ENCODE data around the gene NTHL1. TPM values are rescaled to one million over a fixed set of nuclear protein-coding genes. Genes with fewer than 3 reads are reported as not detected.
A peak's percentile ranks its signal among the peaks of the same experiment; 100 is the strongest.

The NTHL1 gene
- total and polyA plus RNA-seq, 2 of the 13 experiments (the other 11 are each of a cell fraction or from before 2014, with no cell fraction given) = 47.5 to 64.9 TPM

GRCh38 chr16:2046893-2047329 lies 723 bp downstream of the NTHL1 start (continued):
- TF ChIP-seq, protein P1, sequence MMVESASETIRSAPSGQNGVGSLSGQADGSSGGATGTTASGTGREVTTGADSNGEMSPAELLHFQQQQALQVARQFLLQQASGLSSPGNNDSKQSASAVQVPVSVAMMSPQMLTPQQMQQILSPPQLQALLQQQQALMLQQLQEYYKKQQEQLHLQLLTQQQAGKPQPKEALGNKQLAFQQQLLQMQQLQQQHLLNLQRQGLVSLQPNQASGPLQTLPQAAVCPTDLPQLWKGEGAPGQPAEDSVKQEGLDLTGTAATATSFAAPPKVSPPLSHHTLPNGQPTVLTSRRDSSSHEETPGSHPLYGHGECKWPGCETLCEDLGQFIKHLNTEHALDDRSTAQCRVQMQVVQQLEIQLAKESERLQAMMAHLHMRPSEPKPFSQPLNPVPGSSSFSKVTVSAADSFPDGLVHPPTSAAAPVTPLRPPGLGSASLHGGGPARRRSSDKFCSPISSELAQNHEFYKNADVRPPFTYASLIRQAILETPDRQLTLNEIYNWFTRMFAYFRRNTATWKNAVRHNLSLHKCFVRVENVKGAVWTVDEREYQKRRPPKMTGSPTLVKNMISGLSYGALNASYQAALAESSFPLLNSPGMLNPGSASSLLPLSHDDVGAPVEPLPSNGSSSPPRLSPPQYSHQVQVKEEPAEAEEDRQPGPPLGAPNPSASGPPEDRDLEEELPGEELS (CRISPR knock-in tag; IDR thresholded peaks at IDR 0.05) = 0 out of 2 replicates have a peak, but pooled peaks have one; percentile 17
- TF ChIP-seq BCL6 (CRISPR knock-in tag; IDR thresholded peaks at IDR 0.05) (no peak), ZNF121 (CRISPR knock-in tag; IDR thresholded peaks at IDR 0.05) (no peak), ZNF562 (CRISPR knock-in tag; IDR thresholded peaks at IDR 0.05; ENCODE audit: borderline replicate concordance) (no peak), SMAD3 (CRISPR knock-in tag; IDR thresholded peaks at IDR 0.05) (no peak), NCOA1 (CRISPR knock-in tag; IDR thresholded peaks at IDR 0.05) (0 out of 2 replicates have a peak, but pooled peaks have one; percentile 48), ZNF766 (CRISPR knock-in tag; IDR thresholded peaks at IDR 0.05; ENCODE audit: borderline replicate concordance) (0 out of 2 replicates have a peak, but pooled peaks have one; percentile 11), EED (CRISPR knock-in tag; IDR thresholded peaks at IDR 0.05) (0 out of 2 replicates have a peak, but pooled peaks have one; percentile 11), PAX8 (CRISPR knock-in tag; IDR thresholded peaks at IDR 0.05; ENCODE audit: borderline replicate concordance) (0 out of 2 replicates have a peak, but pooled peaks have one; percentile 12), GATA4 (IDR thresholded peaks at IDR 0.05; ENCODE audit: borderline replicate concordance, low read depth) (0 out of 2 replicates have a peak, but pooled peaks have one; percentile 18), ZNF331 (CRISPR knock-in tag; IDR thresholded peaks at IDR 0.05) (peak; percentile 50; the same call in 1 of the 2 replicates), SIN3A (IDR thresholded peaks at IDR 0.05; ENCODE audit: borderline replicate concordance, low read depth, low read length) (peak; percentile 17; the same call in 1 of the 2 replicates), ZSCAN25 (CRISPR knock-in tag; IDR thresholded peaks at IDR 0.05) (0 out of 2 replicates have a peak, but pooled peaks have one; percentile 8), EP300 (IDR thresholded peaks at IDR 0.05; ENCODE audit: low read depth in 2 of 2, low read length in 2 of 2) (peak in 1 of 2 experiments; percentile 6; a peak in 1 of 4 replicates), EP300 (CRISPR knock-in tag; IDR thresholded peaks at IDR 0.05; ENCODE audit: borderline replicate concordance) (no peak), NFATC3 (CRISPR knock-in tag; IDR thresholded peaks at IDR 0.05) (0 out of 2 replicates have a peak, but pooled peaks have one; percentile 10), ZMYM4 (CRISPR knock-in tag; IDR thresholded peaks at IDR 0.05) (0 out of 2 replicates have a peak, but pooled peaks have one; percentile 36), ZNF264 (CRISPR knock-in tag; IDR thresholded peaks at IDR 0.05) (peak; percentile 76), FOXP1 (IDR thresholded peaks at IDR 0.05) (no peak), FOXP1 (CRISPR knock-in tag; IDR thresholded peaks at IDR 0.05) (0 out of 2 replicates have a peak, but pooled peaks have one; percentile 23), FOXA3 (CRISPR knock-in tag; IDR thresholded peaks at IDR 0.05) (peak; percentile 31; the same call in 1 of the 2 replicates)
- TF ChIP-seq, protein P2, sequence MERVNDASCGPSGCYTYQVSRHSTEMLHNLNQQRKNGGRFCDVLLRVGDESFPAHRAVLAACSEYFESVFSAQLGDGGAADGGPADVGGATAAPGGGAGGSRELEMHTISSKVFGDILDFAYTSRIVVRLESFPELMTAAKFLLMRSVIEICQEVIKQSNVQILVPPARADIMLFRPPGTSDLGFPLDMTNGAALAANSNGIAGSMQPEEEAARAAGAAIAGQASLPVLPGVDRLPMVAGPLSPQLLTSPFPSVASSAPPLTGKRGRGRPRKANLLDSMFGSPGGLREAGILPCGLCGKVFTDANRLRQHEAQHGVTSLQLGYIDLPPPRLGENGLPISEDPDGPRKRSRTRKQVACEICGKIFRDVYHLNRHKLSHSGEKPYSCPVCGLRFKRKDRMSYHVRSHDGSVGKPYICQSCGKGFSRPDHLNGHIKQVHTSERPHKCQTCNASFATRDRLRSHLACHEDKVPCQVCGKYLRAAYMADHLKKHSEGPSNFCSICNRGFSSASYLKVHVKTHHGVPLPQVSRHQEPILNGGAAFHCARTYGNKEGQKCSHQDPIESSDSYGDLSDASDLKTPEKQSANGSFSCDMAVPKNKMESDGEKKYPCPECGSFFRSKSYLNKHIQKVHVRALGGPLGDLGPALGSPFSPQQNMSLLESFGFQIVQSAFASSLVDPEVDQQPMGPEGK (CRISPR knock-in tag; IDR thresholded peaks at IDR 0.05) = peak; percentile 89; the same call in 1 of the 2 replicates
- TF ChIP-seq, protein P3, sequence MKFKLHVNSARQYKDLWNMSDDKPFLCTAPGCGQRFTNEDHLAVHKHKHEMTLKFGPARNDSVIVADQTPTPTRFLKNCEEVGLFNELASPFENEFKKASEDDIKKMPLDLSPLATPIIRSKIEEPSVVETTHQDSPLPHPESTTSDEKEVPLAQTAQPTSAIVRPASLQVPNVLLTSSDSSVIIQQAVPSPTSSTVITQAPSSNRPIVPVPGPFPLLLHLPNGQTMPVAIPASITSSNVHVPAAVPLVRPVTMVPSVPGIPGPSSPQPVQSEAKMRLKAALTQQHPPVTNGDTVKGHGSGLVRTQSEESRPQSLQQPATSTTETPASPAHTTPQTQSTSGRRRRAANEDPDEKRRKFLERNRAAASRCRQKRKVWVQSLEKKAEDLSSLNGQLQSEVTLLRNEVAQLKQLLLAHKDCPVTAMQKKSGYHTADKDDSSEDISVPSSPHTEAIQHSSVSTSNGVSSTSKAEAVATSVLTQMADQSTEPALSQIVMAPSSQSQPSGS (CRISPR knock-in tag; IDR thresholded peaks at IDR 0.05) = 0 out of 2 replicates have a peak, but pooled peaks have one; percentile 27
- TF ChIP-seq, protein P4, sequence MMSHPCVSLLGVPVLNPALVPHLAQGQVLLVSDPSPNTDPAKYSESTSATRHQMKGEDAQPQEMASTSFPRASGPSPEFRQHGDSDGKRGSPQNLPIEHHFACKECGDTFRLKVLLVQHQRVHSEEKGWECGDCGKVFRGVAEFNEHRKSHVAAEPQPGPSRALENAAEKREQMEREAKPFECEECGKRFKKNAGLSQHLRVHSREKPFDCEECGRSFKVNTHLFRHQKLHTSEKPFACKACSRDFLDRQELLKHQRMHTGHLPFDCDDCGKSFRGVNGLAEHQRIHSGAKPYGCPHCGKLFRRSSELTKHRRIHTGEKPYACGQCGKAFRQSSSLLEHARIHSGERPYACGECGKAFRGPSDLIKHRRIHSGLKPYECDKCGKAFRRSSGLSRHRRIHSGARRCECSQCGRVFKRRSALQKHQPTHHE (CRISPR knock-in tag; IDR thresholded peaks at IDR 0.05; ENCODE audit: borderline replicate concordance) = no peak
